IMR-90 (cell line): ENCODE data around the gene RAP2C. TPM values are rescaled to one million over a fixed set of nuclear protein-coding genes. Genes with fewer than 3 reads are reported as not detected.

ENCODE experiments used
- ATAC-seq: fragments of 200-7000 bp; cut with Tn5 transposase; 2 replicates; pipeline ENCODE4 v1.9.1; 2020; ENCODE audit warnings: low read depth, mild to moderate bottlenecking, moderate library complexity
- BruUV-seq: library from RNA; stranded (reverse); fragments of 400-500 nt; replicated peaks from 2 replicates; lab custom pipeline; 2021; lab: Mats Ljungman, UMichigan
- CTCF ChIA-PET: fragments of 300-600 bp; formaldehyde crosslinking; extraction: SDS; loops from one replicate; lab custom pipeline; 2021; ENCODE audit warnings: antibody characterized with exemption; lab: Yijun Ruan, JAX
- POLR2A ChIA-PET: fragments of 300-600 bp; sonication (Branson Sonifier 250); formaldehyde crosslinking; loops from one replicate; lab custom pipeline; 2022; ENCODE audit warnings: antibody characterized with exemption; ENCODE audit not compliant: unreplicated experiment; lab: Charles Lee
- DNase-seq: peaks from one replicate; pipeline ENCODE4 v3.0.0; 2013
- H2AFZ ChIP-seq: replicated peaks from 2 replicates; pipeline ENCODE3; 2013; ENCODE audit warnings: low read length, mild to moderate bottlenecking; ENCODE audit not compliant: poor library complexity
- H2AK5ac ChIP-seq: 2 replicates; pipeline ENCODE4 v1.6.1; 2013; ENCODE audit warnings: low read depth, low read length, inconsistent platforms
- H2AK9ac ChIP-seq: replicated peaks from 2 replicates; pipeline ENCODE3; 2013; ENCODE audit warnings: mild to moderate bottlenecking, low read depth, low read length, moderate library complexity; ENCODE audit not compliant: poor library complexity
- H2BK120ac ChIP-seq: 2 replicates; pipeline ENCODE4 v1.6.1; 2013; ENCODE audit warnings: low read depth, low read length, inconsistent platforms
- H2BK15ac ChIP-seq: 3 replicates; pipeline ENCODE4 v1.6.1; 2013; ENCODE audit warnings: low read depth, low read length, inconsistent platforms
- H2BK20ac ChIP-seq: 2 replicates; pipeline ENCODE4 v1.6.1; 2013; ENCODE audit warnings: low read depth, mild to moderate bottlenecking, inconsistent platforms, low read length, moderate library complexity
- H2BK5ac ChIP-seq: 2 replicates; pipeline ENCODE4 v1.6.1; 2013; ENCODE audit warnings: mild to moderate bottlenecking, low read depth, low read length, inconsistent platforms; ENCODE audit not compliant: poor library complexity, severe bottlenecking
- H3K14ac ChIP-seq: replicated peaks from 2 replicates; pipeline ENCODE4 v1.6.1; 2013; ENCODE audit warnings: low read depth, low read length, inconsistent platforms
- H3K18ac ChIP-seq: 2 replicates; pipeline ENCODE4 v1.6.1; 2013; ENCODE audit warnings: low read depth, low read length, control low read depth
- H3K23ac ChIP-seq: 2 replicates; pipeline ENCODE4 v1.6.1; 2013; ENCODE audit warnings: low read depth, low read length, inconsistent platforms
- H3K27ac ChIP-seq: 2 replicates; pipeline ENCODE4 v1.5.1; 2013; ENCODE audit warnings: mild to moderate bottlenecking, control low read depth, low read length; ENCODE audit not compliant: insufficient read depth
- H3K27me3 ChIP-seq: 2 replicates; pipeline ENCODE4 v1.6.1; 2013; ENCODE audit warnings: low read length; ENCODE audit not compliant: control insufficient read depth, insufficient read depth
- H3K36me3 ChIP-seq: 2 replicates; pipeline ENCODE4 v1.6.1; 2013; ENCODE audit warnings: low read length, mixed read lengths; ENCODE audit not compliant: control insufficient read depth, insufficient read depth
- H3K4ac ChIP-seq: 2 replicates; pipeline ENCODE4 v1.6.1; 2013; ENCODE audit warnings: low read depth, low read length, inconsistent platforms
- H3K4me1 ChIP-seq: 2 replicates; pipeline ENCODE4 v1.6.1; 2013; ENCODE audit warnings: low read length, mixed read lengths; ENCODE audit not compliant: control insufficient read depth, insufficient read depth
- H3K4me2 ChIP-seq: 2 replicates; pipeline ENCODE4 v1.6.1; 2013; ENCODE audit warnings: low read depth, mild to moderate bottlenecking, control low read depth, low read length, moderate library complexity
- H3K4me3 ChIP-seq: 2 replicates; pipeline ENCODE4 v1.5.1; 2013; ENCODE audit warnings: low read depth, mild to moderate bottlenecking, control low read depth, low read length, moderate library complexity; ENCODE audit not compliant: insufficient read depth
- H3K56ac ChIP-seq: 2 replicates; pipeline ENCODE4 v1.6.1; 2013; ENCODE audit warnings: low read length, inconsistent platforms; ENCODE audit not compliant: insufficient read depth; ENCODE audit errors: extremely low read depth
- H3K79me1 ChIP-seq, 2 experiments: 2 replicates each; pipeline ENCODE4 v1.6.1; 2013; ENCODE audit warnings: low read length in 2 of 2, inconsistent platforms in 1 of 2, low read depth in 1 of 2
- H3K9ac ChIP-seq: 2 replicates; pipeline ENCODE4 v1.6.1; 2013; ENCODE audit warnings: low read depth, low read length, control low read depth
- H3K9me1 ChIP-seq: 2 replicates; pipeline ENCODE4 v1.6.1; 2013; ENCODE audit warnings: low read length, inconsistent platforms; ENCODE audit not compliant: insufficient read depth
- H3K9me3 ChIP-seq: 2 replicates; pipeline ENCODE4 v1.6.1; 2013; ENCODE audit warnings: low read length; ENCODE audit not compliant: control insufficient read depth, insufficient read depth
- H4K20me1 ChIP-seq: 2 replicates; pipeline ENCODE4 v1.6.1; 2013; ENCODE audit warnings: low read length, inconsistent platforms; ENCODE audit not compliant: insufficient read depth
- H4K5ac ChIP-seq: 2 replicates; pipeline ENCODE4 v1.6.1; 2013; ENCODE audit warnings: mild to moderate bottlenecking, low read depth, low read length, control low read depth
- H4K8ac ChIP-seq, 2 experiments: 2 replicates each; pipeline ENCODE4 v1.6.1; 2013; ENCODE audit warnings: low read depth in 2 of 2, low read length in 2 of 2, control low read depth in 1 of 2, inconsistent platforms in 1 of 2
- H4K91ac ChIP-seq: 2 replicates; pipeline ENCODE4 v1.6.1; 2013; ENCODE audit warnings: low read depth, low read length, inconsistent platforms; ENCODE audit not compliant: insufficient read depth
- CHD1 ChIP-seq: IDR thresholded peaks from 2 replicates; pipeline ENCODE4 v1.6.1; 2012; ENCODE audit warnings: low read depth, low read length, improper control_type of control experiment
- FOS ChIP-seq: fragments of 150-350 bp; IDR thresholded peaks from 2 replicates; pipeline ENCODE4 v1.6.1; 2016; ENCODE audit warnings: low read depth, low read length
- MAZ ChIP-seq: IDR thresholded peaks from 2 replicates; pipeline ENCODE4 v1.6.1; 2012; ENCODE audit warnings: low read depth, mild to moderate bottlenecking, low read length, improper control_type of control experiment, moderate library complexity, borderline replicate concordance
- MXI1 ChIP-seq: IDR thresholded peaks from 2 replicates; pipeline ENCODE4 v1.6.1; 2012; ENCODE audit warnings: low read depth, mild to moderate bottlenecking, low read length, moderate library complexity, borderline replicate concordance
- NFE2L2 ChIP-seq: fragments of 150-350 bp; IDR thresholded peaks from 2 replicates; pipeline ENCODE4 v1.6.1; 2016; ENCODE audit warnings: low read depth, mild to moderate bottlenecking, low read length
- POLR2A ChIP-seq: IDR thresholded peaks from 2 replicates; pipeline ENCODE4 v1.6.1; 2012; ENCODE audit warnings: mild to moderate bottlenecking, low read depth, low read length
- RAD21 ChIP-seq: IDR thresholded peaks from 2 replicates; pipeline ENCODE4 v1.6.1; 2012; ENCODE audit warnings: low read length, improper control_type of control experiment
- RFX5 ChIP-seq: IDR thresholded peaks from 2 replicates; pipeline ENCODE4 v1.8.0; 2012; ENCODE audit warnings: low read depth, mild to moderate bottlenecking, low read length, moderate library complexity
- WGBS, 2 experiments: methylation state at CpG; one replicate each; pipeline versions ENCODE4 v1.1.5 to v1.1.7; 2013; ENCODE audit warnings: missing lambda C conversion rate in 2 of 2; ENCODE audit not compliant: insufficient read length in 1 of 2; ENCODE audit errors: extremely low coverage in 2 of 2; 5-methylcytosine and 5-hydroxymethylcytosine counted together
- dilution Hi-C: fragments of 300-500 bp; cut with HindIII; formaldehyde crosslinking; loops from one replicate; pipeline ENCODE4 v1.14.3; 2018; ENCODE audit warnings: low sequenced_read_pairs; ENCODE audit not compliant: unreplicated experiment
- in situ Hi-C: fragments of 300-500 bp; cut with MboI; formaldehyde crosslinking; loops from 3 replicates; pipeline ENCODE4 v1.14.3; 2019; ENCODE audit warnings: low sequenced_read_pairs, inconsistent platforms, mixed read lengths
- intact Hi-C: fragments of 100-400 bp; cut with micrococcal nuclease; formaldehyde crosslinking; loops from 2 replicates; pipeline ENCODE4 v1.10.0; 2022
- polyA plus RNA-seq, 3 experiments: library from polyadenylated mRNA; depleted of rRNA; stranded (reverse); fragments of >200 nt; gene quantifications; 2 replicates each; pipeline ENCODE4 v1.2.3, GENCODE V29; 2012; ENCODE audit warnings: low replicate concordance in 1 of 3
- total RNA-seq: library from RNA; depleted of rRNA; stranded (reverse); fragments of >200 nt; gene quantifications from 2 replicates; pipeline ENCODE4 v1.2.3, GENCODE V29; 2012
- TF ChIP-seq, protein P1 (sequence below): conservative IDR thresholded peaks from 2 replicates; pipeline ENCODE4 v1.5.1; 2012; ENCODE audit warnings: mild to moderate bottlenecking, low read depth, low read length, improper control_type of control experiment
- TF ChIP-seq, protein P2 (sequence below): fragments of 150-350 bp; IDR thresholded peaks from 2 replicates; pipeline ENCODE4 v1.6.1; 2017; ENCODE audit warnings: mild to moderate bottlenecking, antibody characterized with exemption, low read length, low read depth

RAP2C gene
- total and polyA plus RNA-seq, 2 of the 4 experiments (the other 2 are of a cell fraction): 7.6 to 24.9 TPM

DNA sequence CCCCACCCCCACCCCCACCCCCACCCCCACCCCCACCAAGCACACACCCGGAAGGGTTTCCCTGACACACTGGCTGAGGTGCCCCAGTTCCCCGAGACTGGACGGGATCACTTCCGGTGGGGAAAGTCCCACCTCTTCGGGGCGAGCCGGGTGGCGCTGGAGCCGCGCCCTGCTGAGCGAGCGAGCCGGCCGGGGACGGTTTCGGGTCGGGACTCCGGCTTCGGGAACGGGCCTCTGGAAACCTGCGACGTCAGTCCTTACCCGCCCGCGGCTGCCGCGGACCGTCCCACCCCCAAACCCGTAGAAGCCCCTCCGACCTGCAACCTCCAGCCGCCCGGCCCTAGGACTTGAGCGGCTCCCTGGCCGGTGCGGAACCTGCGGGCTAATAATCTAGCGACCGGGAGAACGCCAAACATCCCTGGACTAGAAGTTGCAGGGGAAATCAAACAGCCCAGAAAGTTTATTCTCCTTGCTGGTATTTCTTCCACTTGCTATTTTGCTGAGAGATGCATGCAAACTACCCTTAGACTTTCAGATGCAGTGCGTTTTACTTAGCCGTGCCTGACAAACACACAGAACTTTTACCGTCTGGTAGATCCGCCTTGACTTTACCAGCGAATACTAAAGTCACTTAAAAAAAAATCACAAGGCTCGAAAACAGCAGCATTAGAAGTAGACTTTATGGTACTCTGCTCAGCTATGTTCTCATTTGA, 991 bp downstream of the RAP2C start:
- 31% methylated on average over 16 of the region's 45 CpGs; no CpG with 5 or more reads in 1 of the 2 experiments for WGBS, 2 experiments
- no peak overlapping the region for H3K14ac ChIP-seq
- dilution Hi-C loops: no loop called here
- peak overlapping the region; percentile 73 for H3K9ac ChIP-seq
- no peaks in the 10 kb centered on the region for H4K20me1 ChIP-seq
- peak overlapping the region; percentile 82 for H2AFZ ChIP-seq
- H3K4ac ChIP-seq: peak overlapping the region; percentile 40
- H2AK9ac ChIP-seq: peak overlapping the region; percentile 42
- POLR2A ChIA-PET: no interaction called here
- intact Hi-C loops: loop anchor here (5.0 kb wide), 1 partner anchor 269 kb away; the partner anchor contains the start of gene MBNL3
- peak overlapping the region; percentile 88 for H3K4me3 ChIP-seq
- peak overlapping the region; percentile 77 for H3K4me2 ChIP-seq
- no peaks in the 10 kb centered on the region for H3K4me1 ChIP-seq
- H3K9me1 ChIP-seq: no peaks in the 10 kb centered on the region
- H2BK15ac ChIP-seq: no peak overlapping the region
- BruUV-seq: no TSS peak
- 0 out of 2 replicates have a peak overlapping the region, but pooled peaks have one; percentile 56 for H3K23ac ChIP-seq
- peak overlapping the region; percentile 41; the same call in 1 of the 2 replicates for H4K91ac ChIP-seq
- no peaks in the 10 kb centered on the region for H3K27me3 ChIP-seq
- H3K79me1 ChIP-seq: peaks cover 0 to 14% of the 10 kb centered on the region in 2 experiments; a peak in 2 of 4 replicates
- peaks cover 3% of the 10 kb centered on the region; the same call in 1 of the 2 replicates for H3K36me3 ChIP-seq
- in situ Hi-C loops: no loop called here
- CTCF ChIA-PET: interaction anchor here (1.2 to 1.9 kb wide), 2 partner anchors 12 to 126 kb away, joined by 3 to 22 read pairs; no protein-coding TSS in a partner anchor
- H3K56ac ChIP-seq: peak overlapping the region; percentile 81; the same call in 1 of the 2 replicates
- H2BK120ac ChIP-seq: no peak overlapping the region
- no peak overlapping the region for H2AK5ac ChIP-seq
- H2BK5ac ChIP-seq: peak overlapping the region; percentile 64
- no peak overlapping the region; the same call in 1 of the 2 replicates for H4K5ac ChIP-seq
- peak overlapping the region; percentile 77 for H3K27ac ChIP-seq
- no peak overlapping the region for H3K18ac ChIP-seq
- no peak overlapping the region for H2BK20ac ChIP-seq
- peak overlapping the region; percentile 31 to 64; a peak in 2 of 4 replicates for H4K8ac ChIP-seq
- no peak for TF ChIP-seq RFX5
- TF ChIP-seq MXI1: no peak
- TF ChIP-seq, protein P1, sequence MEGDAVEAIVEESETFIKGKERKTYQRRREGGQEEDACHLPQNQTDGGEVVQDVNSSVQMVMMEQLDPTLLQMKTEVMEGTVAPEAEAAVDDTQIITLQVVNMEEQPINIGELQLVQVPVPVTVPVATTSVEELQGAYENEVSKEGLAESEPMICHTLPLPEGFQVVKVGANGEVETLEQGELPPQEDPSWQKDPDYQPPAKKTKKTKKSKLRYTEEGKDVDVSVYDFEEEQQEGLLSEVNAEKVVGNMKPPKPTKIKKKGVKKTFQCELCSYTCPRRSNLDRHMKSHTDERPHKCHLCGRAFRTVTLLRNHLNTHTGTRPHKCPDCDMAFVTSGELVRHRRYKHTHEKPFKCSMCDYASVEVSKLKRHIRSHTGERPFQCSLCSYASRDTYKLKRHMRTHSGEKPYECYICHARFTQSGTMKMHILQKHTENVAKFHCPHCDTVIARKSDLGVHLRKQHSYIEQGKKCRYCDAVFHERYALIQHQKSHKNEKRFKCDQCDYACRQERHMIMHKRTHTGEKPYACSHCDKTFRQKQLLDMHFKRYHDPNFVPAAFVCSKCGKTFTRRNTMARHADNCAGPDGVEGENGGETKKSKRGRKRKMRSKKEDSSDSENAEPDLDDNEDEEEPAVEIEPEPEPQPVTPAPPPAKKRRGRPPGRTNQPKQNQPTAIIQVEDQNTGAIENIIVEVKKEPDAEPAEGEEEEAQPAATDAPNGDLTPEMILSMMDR: no peak
- TF ChIP-seq, protein P2, sequence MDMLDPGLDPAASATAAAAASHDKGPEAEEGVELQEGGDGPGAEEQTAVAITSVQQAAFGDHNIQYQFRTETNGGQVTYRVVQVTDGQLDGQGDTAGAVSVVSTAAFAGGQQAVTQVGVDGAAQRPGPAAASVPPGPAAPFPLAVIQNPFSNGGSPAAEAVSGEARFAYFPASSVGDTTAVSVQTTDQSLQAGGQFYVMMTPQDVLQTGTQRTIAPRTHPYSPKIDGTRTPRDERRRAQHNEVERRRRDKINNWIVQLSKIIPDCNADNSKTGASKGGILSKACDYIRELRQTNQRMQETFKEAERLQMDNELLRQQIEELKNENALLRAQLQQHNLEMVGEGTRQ: no peak
- no peak for TF ChIP-seq NFE2L2
- no peak for TF ChIP-seq CHD1
- peak; percentile 67; the same call in 1 of the 2 replicates for TF ChIP-seq POLR2A
- no peak for TF ChIP-seq RAD21
- no peak for TF ChIP-seq FOS
- peak; percentile 72; the same call in 1 of the 2 replicates for TF ChIP-seq MAZ
- DNase-seq (peak; percentile 83), ATAC-seq (peak; percentile 77)
- H3K9me3 ChIP-seq: no peaks in the 10 kb centered on the region
